SU-DHL-6 (cell line): ENCODE results near the gene LIMS4.
"Not testable (repeated sequence)": the region's sequence is repeated elsewhere in the genome, so short reads cannot be mapped to it uniquely, and the experiment has no call there.

ENCODE experiments used
- EZH2phosphoT487 ChIP-seq: fragments of 200-600 bp; sonication (generic), shearing (Covaris generic); conservative IDR thresholded peaks from 2 replicates; pipeline ENCODE4 v1.6.1; 2018; ENCODE audit warnings: mild to moderate bottlenecking, antibody characterized with exemption, low read length, moderate library complexity, mixed read lengths
- TF ChIP-seq, protein P1 (sequence below): fragments of 200-600 bp; sonication (generic); IDR thresholded peaks from one replicate; pipeline ENCODE4 v1.5.1; 2017; ENCODE audit warnings: antibody characterized with exemption, mild to moderate bottlenecking, low read length, moderate library complexity; ENCODE audit not compliant: insufficient read depth, poor library complexity, severe bottlenecking

DNA sequence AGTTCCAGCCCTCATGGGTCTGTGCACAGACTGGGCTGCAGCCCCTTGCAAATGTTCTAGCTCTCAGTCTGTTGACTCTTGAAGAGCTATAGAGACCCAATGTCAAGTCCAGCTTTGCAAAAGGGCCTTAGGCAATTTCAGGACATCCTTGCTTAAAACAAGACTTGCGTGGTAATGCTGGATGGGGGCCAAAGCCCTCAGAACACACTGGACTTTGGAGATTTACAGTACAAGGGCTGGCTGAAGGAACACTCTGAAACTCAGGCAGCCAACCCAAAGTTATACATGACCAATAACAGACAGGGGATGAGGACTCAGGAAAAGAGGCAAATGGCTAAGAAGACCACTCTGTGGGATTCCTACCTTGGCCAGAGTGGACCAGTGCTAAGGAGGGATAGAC, 68.4 kb downstream of the LIMS4 start:
- TF ChIP-seq, protein P1, sequence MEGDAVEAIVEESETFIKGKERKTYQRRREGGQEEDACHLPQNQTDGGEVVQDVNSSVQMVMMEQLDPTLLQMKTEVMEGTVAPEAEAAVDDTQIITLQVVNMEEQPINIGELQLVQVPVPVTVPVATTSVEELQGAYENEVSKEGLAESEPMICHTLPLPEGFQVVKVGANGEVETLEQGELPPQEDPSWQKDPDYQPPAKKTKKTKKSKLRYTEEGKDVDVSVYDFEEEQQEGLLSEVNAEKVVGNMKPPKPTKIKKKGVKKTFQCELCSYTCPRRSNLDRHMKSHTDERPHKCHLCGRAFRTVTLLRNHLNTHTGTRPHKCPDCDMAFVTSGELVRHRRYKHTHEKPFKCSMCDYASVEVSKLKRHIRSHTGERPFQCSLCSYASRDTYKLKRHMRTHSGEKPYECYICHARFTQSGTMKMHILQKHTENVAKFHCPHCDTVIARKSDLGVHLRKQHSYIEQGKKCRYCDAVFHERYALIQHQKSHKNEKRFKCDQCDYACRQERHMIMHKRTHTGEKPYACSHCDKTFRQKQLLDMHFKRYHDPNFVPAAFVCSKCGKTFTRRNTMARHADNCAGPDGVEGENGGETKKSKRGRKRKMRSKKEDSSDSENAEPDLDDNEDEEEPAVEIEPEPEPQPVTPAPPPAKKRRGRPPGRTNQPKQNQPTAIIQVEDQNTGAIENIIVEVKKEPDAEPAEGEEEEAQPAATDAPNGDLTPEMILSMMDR, result not testable (repeated sequence)
- not testable (repeated sequence) for TF ChIP-seq EZH2phosphoT487
